Pancreas (tissue), 10 donors: Measurements from ENCODE around the gene ARHGAP20. TPM values are rescaled to one million over a fixed set of nuclear protein-coding genes. Genes with fewer than 3 reads are reported as not detected.

Experiments
- ATAC-seq, 4 donors: fragments of 200-7000 bp; cut with Tn5 transposase; one replicate each; pipeline versions ENCODE4 v1.8.0 to v1.9.1; 2020; ENCODE audit warnings: mild to moderate bottlenecking in 4 of 4, moderate library complexity in 4 of 4
- DNase-seq, 6 donors: peaks; one replicate each; pipeline ENCODE4 v3.0.0-alpha.2; 2020
- FAIRE-seq: peaks from 2 replicates; lab custom pipeline; 2012; peaks lifted over from hg19 to GRCh38; lab: Jason Lieb, UNC
- H3K27ac ChIP-seq, 4 donors: fragments of 200-600 bp; sonication (generic); 1 replicate in 3 of 4; 2 replicates in 1 of 4; pipeline versions ENCODE4 v1.5.0 to v1.8.0; 2020
- H3K27me3 ChIP-seq, 4 donors: fragments of 200-600 bp; one replicate each; pipeline ENCODE4 v1.8.0; 2021
- H3K36me3 ChIP-seq, 3 donors: fragments of 200-600 bp; sonication (generic) in 1 of 3; one replicate each; pipeline versions ENCODE4 v1.5.0 to v1.8.0; 2020 to 2021
- H3K4me1 ChIP-seq, 3 donors: fragments of 200-600 bp; one replicate each; pipeline ENCODE4 v1.8.0; 2021
- H3K4me3 ChIP-seq, 4 donors: fragments of 200-600 bp; sonication (generic) in 2 of 4; one replicate each; pipeline versions ENCODE4 v1.5.0 to v1.8.0; 2020 to 2021
- H3K9me3 ChIP-seq, 4 donors: fragments of 200-600 bp; one replicate each; pipeline ENCODE4 v1.8.0; 2021
- CTCF ChIP-seq, 4 donors: fragments of 200-600 bp; sonication (generic) in 3 of 4; IDR thresholded peaks; one replicate each; pipeline versions ENCODE4 v1.5.0 to v1.8.0; 2021; ENCODE audit warnings: antibody characterized with exemption in 4 of 4
- WGBS, 2 donors: extraction: QIAGEN DNeasy Blood & Tissue Kit; methylation state at CpG; one replicate each; pipeline ENCODE4 v1.1.7; 2013; 5-methylcytosine and 5-hydroxymethylcytosine counted together
- intact Hi-C, 3 donors: fragments of 100-400 bp; cut with DNase I; formaldehyde crosslinking; loops; one replicate each; pipeline versions ENCODE4 v1.11.1 to v1.14.2; 2022
- polyA plus RNA-seq, 2 donors: library from polyadenylated mRNA; stranded (reverse); fragments of 200-250 nt; gene quantifications; one replicate each; pipeline ENCODE4 v1.2.3, GENCODE V29; 2013
- total RNA-seq, 6 donors: library from RNA; stranded (reverse); fragmentation: NEBNext Ultra II Directional in 4 of 6; extraction: Animal tissue kit (Norgen Biotek cat#: 25700) in 4 of 6; gene quantifications; one replicate each; pipeline versions ENCODE4 v1.2.1 to v1.2.4, GENCODE V29; 2021 to 2023
- donor health status: healthy with polysubstance abuse.
- donor health status: DM: no; HTN: no; CAD: no; lungs with moderate emphysema.
- donor health status: DM: no; HTN: no; CAD: no.
- donor health status: control.
- donor health status: control.
- donor health status: Bipolar disorder and iron deficiency.
- donor health status: DM: yes; HTN: yes; CAD: no.
- donor health status: DM: no; HTN: no; CAD: no.
- donor health status: DM: no; HTN: no; CAD: no.
- donor health status: DM: yes; HTN: yes; CAD: no.

ARHGAP20 gene
- total and polyA plus RNA-seq, 8 donors: 0.05 to 0.61 (median 0.16) TPM

DNA sequence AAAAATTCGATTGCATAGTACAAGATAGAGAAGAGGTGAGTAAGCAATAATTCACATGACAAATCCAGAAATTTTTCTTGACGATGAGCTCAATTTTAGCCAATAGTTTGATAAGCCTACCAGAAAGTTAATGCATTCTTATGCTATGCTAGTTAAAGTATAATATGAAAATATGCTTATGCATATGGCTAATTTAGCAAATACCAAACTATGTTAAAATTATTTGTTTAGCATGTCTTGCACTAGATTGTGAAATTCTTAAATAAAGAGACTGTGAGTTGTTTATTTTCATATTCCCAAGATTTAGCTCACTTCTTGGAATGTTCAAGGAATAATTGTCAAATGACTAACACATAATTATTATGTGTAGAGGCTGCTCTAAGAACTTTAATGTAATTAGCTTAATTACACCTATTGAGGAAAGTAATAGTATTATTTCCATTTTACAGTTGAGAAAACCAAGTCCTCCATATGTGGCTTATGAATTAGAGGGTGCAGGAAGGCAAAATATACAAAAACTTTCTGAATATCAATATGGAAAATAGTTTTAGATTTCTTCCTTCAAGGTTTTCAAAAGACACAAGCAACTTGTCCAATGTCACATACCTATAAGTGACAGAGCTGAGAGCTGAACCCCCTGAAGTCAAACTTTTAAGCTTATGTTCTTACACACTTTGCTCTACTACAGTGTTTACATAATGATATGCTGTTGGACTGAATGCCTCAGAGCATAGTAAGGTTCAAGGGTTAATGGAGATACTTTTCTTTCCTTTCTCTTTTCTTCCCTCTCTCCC lies 45.9 kb upstream of the ARHGAP20 start:
- Histone ChIP-seq H3K36me3 (no peaks in the 10 kb centered on the region), H3K9me3 (no peaks in the 10 kb centered on the region), H3K4me3 (no peak overlapping the region), H3K27ac (no peak overlapping the region), H3K27me3 (no peaks in the 10 kb centered on the region), H3K4me1 (peaks cover 0 to 1% (median 0%) of the 10 kb centered on the region in 3 donors)
- ATAC-seq (no peak), DNase-seq (no peak), FAIRE-seq (no peak)
- 63 to 72% methylated on average over 2 of the region's 2 CpGs for WGBS, 2 donors
- TF ChIP-seq CTCF (IDR thresholded peaks at IDR 0.05): no peak
- intact Hi-C loops: no loop called here

DNA sequence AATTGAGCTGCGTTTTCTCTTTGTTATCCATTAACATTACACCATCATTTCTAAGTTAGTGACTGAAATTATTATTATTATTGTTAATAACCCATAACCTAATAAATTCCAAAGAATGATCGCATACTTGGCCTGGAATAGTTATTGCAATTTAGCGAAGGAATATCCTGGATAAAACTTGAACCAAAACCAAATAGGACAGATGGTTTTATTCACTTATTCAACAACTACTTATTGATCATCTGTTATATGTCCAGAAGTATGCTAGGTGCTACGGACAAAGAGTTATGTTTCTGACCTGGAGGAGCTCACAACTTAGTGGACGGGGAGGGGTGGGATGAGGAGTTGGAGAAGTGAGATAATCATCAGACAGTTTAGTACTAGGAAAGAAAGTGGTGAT lies 44.8 kb upstream of the ARHGAP20 start:
- DNase-seq (no peak), FAIRE-seq (no peak), ATAC-seq (no peak)
- H3K4me3 ChIP-seq: no peak overlapping the region
- no peaks in the 10 kb centered on the region for H3K27me3 ChIP-seq
- no peak overlapping the region for H3K27ac ChIP-seq
- no peak for TF ChIP-seq CTCF (IDR thresholded peaks at IDR 0.05)
- no peaks in the 10 kb centered on the region for H3K36me3 ChIP-seq
- 73% methylated on average over 5 of the region's 5 CpGs for WGBS, 2 donors
- H3K4me1 ChIP-seq: no peaks in the 10 kb centered on the region
- no peaks in the 10 kb centered on the region for H3K9me3 ChIP-seq
- intact Hi-C loops: no loop called here

GRCh38 chr11:110755941-110756340 lies 43.7 kb upstream of the ARHGAP20 start:
- H3K9me3 ChIP-seq: no peaks in the 10 kb centered on the region
- H3K27ac ChIP-seq: no peak overlapping the region
- no peaks in the 10 kb centered on the region for H3K4me1 ChIP-seq
- no peaks in the 10 kb centered on the region for H3K36me3 ChIP-seq
- H3K27me3 ChIP-seq: no peaks in the 10 kb centered on the region
- intact Hi-C loops: no loop called here
- TF ChIP-seq CTCF (IDR thresholded peaks at IDR 0.05): no peak
- DNase-seq (no peak), ATAC-seq (no peak), FAIRE-seq (no peak)
- no peak overlapping the region for H3K4me3 ChIP-seq
- WGBS, 2 donors: 46 to 61% methylated on average over 3 of the region's 3 CpGs

GRCh38 chr11:110752890-110753289 lies 40.7 kb upstream of the ARHGAP20 start:
- Histone ChIP-seq H3K9me3 (no peaks in the 10 kb centered on the region), H3K4me3 (no peak overlapping the region), H3K27me3 (no peaks in the 10 kb centered on the region), H3K27ac (no peak overlapping the region), H3K4me1 (no peaks in the 10 kb centered on the region), H3K36me3 (no peaks in the 10 kb centered on the region)
- ATAC-seq: no peak
- intact Hi-C loops: no loop called here
- no peak for TF ChIP-seq CTCF (IDR thresholded peaks at IDR 0.05)
- FAIRE-seq: no peak
- no peak for DNase-seq

DNA sequence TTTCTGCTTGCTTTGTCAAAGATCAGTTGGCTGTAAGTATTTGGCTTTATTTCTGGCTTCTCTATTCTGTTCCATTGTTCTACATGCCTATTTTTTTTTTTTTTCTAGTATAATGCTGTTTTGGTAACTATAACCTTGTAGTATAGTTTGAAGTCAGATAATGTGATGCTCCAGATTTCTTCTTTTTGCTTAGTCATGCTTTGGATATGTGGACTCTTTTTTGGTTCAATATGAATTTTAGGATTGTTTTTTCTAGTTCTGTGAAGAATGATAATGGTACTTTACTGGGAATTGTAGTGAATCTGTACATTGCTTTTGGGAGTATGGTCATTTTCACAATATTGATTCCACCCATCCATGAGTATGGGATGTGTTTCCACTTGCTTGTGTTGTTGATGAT lies 37.9 kb upstream of the ARHGAP20 start:
- H3K4me3 ChIP-seq: no peak overlapping the region
- H3K27me3 ChIP-seq: no peaks in the 10 kb centered on the region
- intact Hi-C loops: no loop called here
- FAIRE-seq: no peak
- no peaks in the 10 kb centered on the region for H3K9me3 ChIP-seq
- no peaks in the 10 kb centered on the region for H3K4me1 ChIP-seq
- no peak for ATAC-seq
- no peak overlapping the region for H3K27ac ChIP-seq
- H3K36me3 ChIP-seq: no peaks in the 10 kb centered on the region
- no peak for TF ChIP-seq CTCF (IDR thresholded peaks at IDR 0.05)
- no peak for DNase-seq
